HG03025 (cell line): ENCODE measurements around the gene INPP5F.
"Not testable (repeated sequence)": the region's sequence is repeated elsewhere in the genome, so short reads cannot be mapped to it uniquely, and the experiment has no call there.

Source experiments
- ATAC-seq: cut with Tn5 transposase; IDR thresholded peaks from one replicate; pipeline ENCODE4 v1.9.1; 2021; ENCODE audit warnings: mild to moderate bottlenecking, moderate library complexity; ENCODE audit not compliant: unreplicated experiment, low FRiP score

Gene INPP5F

GRCh38 chr10:119858063-119858462 lies 132.2 kb downstream of the INPP5F start:
- ATAC-seq: no peak

GRCh38 chr10:119859420-119860258 lies 133.8 kb downstream of the INPP5F start:
- no peak for ATAC-seq

- no peak for ATAC-seq
Measured at GRCh38 chr10:119860866-119861607, 135.2 kb downstream of the INPP5F start.

GRCh38 chr10:119862524-119862923 lies 136.7 kb downstream of the INPP5F start:
- ATAC-seq: no peak

GRCh38 chr10:119863951-119864565 lies 138.2 kb downstream of the INPP5F start:
- no peak for ATAC-seq

GRCh38 chr10:119865699-119866240 lies 139.9 kb downstream of the INPP5F start:
- ATAC-seq: no peak

GRCh38 chr10:119867317-119867716 lies 141.5 kb downstream of the INPP5F start:
- ATAC-seq: no peak

- not testable (repeated sequence) for ATAC-seq
Measured at GRCh38 chr10:119869398-119869797, 143.5 kb downstream of the INPP5F start.

GRCh38 chr10:119871881-119872609 lies 146.2 kb downstream of the INPP5F start:
- peak; percentile 34 for ATAC-seq

GRCh38 chr10:119872610-119872859 lies 146.7 kb downstream of the INPP5F start, which contains the start of gene MCMBP:
Gene MCMBP (minus strand): TSS chr10:119872843. CDS start chr10:119872584, 259 bp downstream.
- peak; percentile 27 for ATAC-seq

- peak; percentile 83 for ATAC-seq
Measured at GRCh38 chr10:119872860-119873681, 147.2 kb downstream of the INPP5F start.

GRCh38 chr10:119878524-119878923 lies 152.7 kb downstream of the INPP5F start:
- ATAC-seq: no peak
